Measurements from ENCODE around the gene CHRNA10. TPM values are rescaled to one million over a fixed set of nuclear protein-coding genes. Genes with fewer than 3 reads are reported as not detected.

Gene CHRNA10
- total RNA-seq, 2 donors from 2014 or later: 0.82 to 1.2 TPM

- H3K27me3 Mint-ChIP-seq: peaks cover 49% of the 10 kb centered on the region
- no peak overlapping the region for H3K4me3 Mint-ChIP-seq
These were observed 32.7 kb downstream of the CHRNA10 start for GRCh38 chr11:3638513-3638912.

GRCh38 chr11:3637201-3637600 lies 34.0 kb downstream of the CHRNA10 start:
- no peak for ATAC-seq
- H3K9me3 ChIP-seq (ENCODE audit: control insufficient read depth, low read length, poor library complexity, severe bottlenecking): no peaks in the 10 kb centered on the region
- peaks cover 14% of the 10 kb centered on the region for H3K4me1 Mint-ChIP-seq
- H3K27ac Mint-ChIP-seq: no peak overlapping the region
- H3K36me3 Mint-ChIP-seq (ENCODE audit: low read depth): peaks cover 8% of the 10 kb centered on the region
- no peak for DNase-seq
- peaks cover 46% of the 10 kb centered on the region for H3K27me3 Mint-ChIP-seq
- H3K4me3 Mint-ChIP-seq: no peak overlapping the region

More at GRCh38 chr11:3638513-3638912, 32.7 kb downstream of the CHRNA10 start:
- Mint-ChIP-seq H3K27ac (no peak overlapping the region), H3K4me1 (peaks cover 16% of the 10 kb centered on the region), H3K36me3 (ENCODE audit: low read depth) (peaks cover 8% of the 10 kb centered on the region)
- no peak for DNase-seq
- H3K9me3 ChIP-seq (ENCODE audit: control insufficient read depth, low read length, poor library complexity, severe bottlenecking): no peaks in the 10 kb centered on the region
- no peak for ATAC-seq

DNA sequence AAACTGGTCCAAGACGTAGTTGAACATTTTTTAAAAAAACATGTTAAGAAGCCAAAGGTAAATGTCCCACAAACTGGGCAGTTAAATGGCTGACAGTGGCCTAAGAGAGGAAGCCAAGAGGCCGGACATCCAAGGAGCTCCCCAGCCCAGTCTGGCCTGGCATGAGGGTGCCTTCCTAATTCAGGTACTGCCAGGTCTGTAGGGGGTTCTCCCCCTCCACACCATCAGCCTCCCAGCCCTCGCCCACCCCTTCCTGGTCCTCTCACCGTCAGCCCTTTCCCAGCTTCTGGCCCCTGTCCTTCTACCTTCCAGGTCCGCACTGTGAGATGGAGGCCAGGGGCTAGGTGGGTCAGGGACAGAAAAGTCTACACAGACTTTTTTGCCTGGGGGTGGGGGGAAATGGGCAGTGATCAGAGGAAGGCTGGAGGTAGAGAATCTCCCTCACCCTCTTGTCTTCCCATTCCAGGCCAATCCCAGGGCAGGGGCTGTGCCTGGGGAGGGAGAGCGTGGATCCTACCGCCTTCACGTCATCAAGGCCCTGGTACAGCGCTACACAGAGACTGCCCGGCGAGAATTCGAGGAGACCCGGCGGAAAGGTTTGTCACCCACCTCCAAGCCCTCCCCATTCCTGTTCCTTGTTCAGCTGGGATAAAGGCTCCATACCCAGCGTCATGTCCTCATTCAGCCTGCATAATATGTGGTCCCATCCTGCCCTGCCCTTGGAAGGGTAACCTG lies 35.4 kb downstream of the CHRNA10 start:
- Mint-ChIP-seq H3K27me3 (peaks cover 41% of the 10 kb centered on the region), H3K36me3 (ENCODE audit: low read depth) (peaks cover 5% of the 10 kb centered on the region)

GRCh38 chr11:3632070-3632660 lies 39.0 kb downstream of the CHRNA10 start:
- ATAC-seq: no peak
- peaks cover 4% of the 10 kb centered on the region for H3K36me3 Mint-ChIP-seq (ENCODE audit: low read depth)
- no peak overlapping the region for H3K4me3 Mint-ChIP-seq

More for the DNA sequence above, 35.4 kb downstream of the CHRNA10 start:
- ATAC-seq (no peak), DNase-seq (no peak)
- no peak overlapping the region for H3K27ac Mint-ChIP-seq
- peaks cover 10% of the 10 kb centered on the region for H3K4me1 Mint-ChIP-seq
- H3K9me3 ChIP-seq (ENCODE audit: control insufficient read depth, low read length, poor library complexity, severe bottlenecking): no peaks in the 10 kb centered on the region
- no peak overlapping the region for H3K4me3 Mint-ChIP-seq

DNA sequence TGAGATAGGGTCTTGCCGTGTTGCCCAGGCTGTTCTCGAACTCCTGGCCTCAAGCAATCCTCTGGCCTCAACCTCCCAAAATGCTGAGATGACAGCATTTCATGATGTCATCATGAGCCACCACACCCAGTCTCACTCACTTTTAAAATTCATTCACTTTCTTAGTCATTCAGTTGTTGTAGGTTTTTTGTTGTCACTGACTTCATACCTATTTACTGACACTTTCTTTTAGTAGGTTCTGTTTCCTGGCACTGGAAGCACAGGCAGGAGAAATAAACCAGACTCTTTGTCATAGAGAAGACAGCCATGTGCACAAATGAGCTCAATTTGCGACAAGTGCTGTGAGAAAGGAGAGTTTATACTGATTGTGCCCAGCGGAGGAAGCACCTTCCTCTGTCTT lies 39.9 kb downstream of the CHRNA10 start:
- H3K36me3 Mint-ChIP-seq (ENCODE audit: low read depth): peaks cover 2% of the 10 kb centered on the region

More at GRCh38 chr11:3632070-3632660, 39.0 kb downstream of the CHRNA10 start:
- Mint-ChIP-seq H3K4me1 (peaks cover 10% of the 10 kb centered on the region), H3K27ac (no peak overlapping the region), H3K27me3 (peaks cover 21% of the 10 kb centered on the region)
- no peak for DNase-seq
- no peaks in the 10 kb centered on the region for H3K9me3 ChIP-seq (ENCODE audit: control insufficient read depth, low read length, poor library complexity, severe bottlenecking)

DNA sequence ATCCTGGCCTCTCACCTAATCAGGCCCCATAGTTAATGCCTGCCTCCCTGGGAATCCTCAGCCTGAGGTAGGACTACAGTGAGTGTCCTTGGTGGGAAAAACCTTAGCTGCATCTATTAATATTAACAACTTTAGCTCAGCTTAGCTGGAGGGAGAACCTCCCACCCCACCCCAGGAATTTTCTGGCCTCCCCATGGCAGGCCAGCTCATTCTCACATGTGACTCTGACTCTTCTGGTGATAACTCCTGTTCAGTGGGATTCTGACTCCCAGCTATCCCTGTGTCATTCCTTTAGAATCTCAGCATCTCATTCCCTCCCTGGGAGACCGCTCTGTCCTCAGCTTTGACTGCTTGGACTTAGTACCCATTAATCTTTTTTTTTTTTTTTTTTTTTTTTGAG lies 43.9 kb downstream of the CHRNA10 start:
- peaks cover 6% of the 10 kb centered on the region for H3K4me1 Mint-ChIP-seq
- ATAC-seq: no peak
- no peak for DNase-seq

More for the DNA sequence above, 39.9 kb downstream of the CHRNA10 start:
- H3K4me3 Mint-ChIP-seq: no peak overlapping the region
- ATAC-seq (no peak), DNase-seq (no peak)
- no peak overlapping the region for H3K27ac Mint-ChIP-seq
- peaks cover 12% of the 10 kb centered on the region for H3K4me1 Mint-ChIP-seq
- peaks cover 20% of the 10 kb centered on the region for H3K27me3 Mint-ChIP-seq
- no peaks in the 10 kb centered on the region for H3K9me3 ChIP-seq (ENCODE audit: control insufficient read depth, low read length, poor library complexity, severe bottlenecking)

GRCh38 chr11:3626250-3626960 lies 44.8 kb downstream of the CHRNA10 start:
- H3K9me3 ChIP-seq (ENCODE audit: control insufficient read depth, low read length, poor library complexity, severe bottlenecking): no peaks in the 10 kb centered on the region
- ATAC-seq: no peak
- Mint-ChIP-seq H3K27ac (no peak overlapping the region), H3K27me3 (peaks cover 5% of the 10 kb centered on the region), H3K4me1 (peaks cover 11% of the 10 kb centered on the region), H3K36me3 (ENCODE audit: low read depth) (peaks cover 2% of the 10 kb centered on the region), H3K4me3 (no peak overlapping the region)
- DNase-seq: no peak

More for the DNA sequence above, 43.9 kb downstream of the CHRNA10 start:
- no peak overlapping the region for H3K4me3 Mint-ChIP-seq
- no peaks in the 10 kb centered on the region for H3K9me3 ChIP-seq (ENCODE audit: control insufficient read depth, low read length, poor library complexity, severe bottlenecking)
- H3K36me3 Mint-ChIP-seq (ENCODE audit: low read depth): no peaks in the 10 kb centered on the region
- H3K27ac Mint-ChIP-seq: no peak overlapping the region
- H3K27me3 Mint-ChIP-seq: peaks cover 5% of the 10 kb centered on the region

- DNase-seq (no peak), ATAC-seq (no peak)
- Mint-ChIP-seq H3K36me3 (ENCODE audit: low read depth) (peaks cover 2% of the 10 kb centered on the region), H3K4me3 (no peak overlapping the region), H3K27ac (no peak overlapping the region), H3K4me1 (peaks cover 12% of the 10 kb centered on the region), H3K27me3 (peaks cover 5% of the 10 kb centered on the region)
- no peaks in the 10 kb centered on the region for H3K9me3 ChIP-seq (ENCODE audit: control insufficient read depth, low read length, poor library complexity, severe bottlenecking)
These were observed 47.3 kb downstream of the CHRNA10 start for GRCh38 chr11:3623767-3624458.

DNA sequence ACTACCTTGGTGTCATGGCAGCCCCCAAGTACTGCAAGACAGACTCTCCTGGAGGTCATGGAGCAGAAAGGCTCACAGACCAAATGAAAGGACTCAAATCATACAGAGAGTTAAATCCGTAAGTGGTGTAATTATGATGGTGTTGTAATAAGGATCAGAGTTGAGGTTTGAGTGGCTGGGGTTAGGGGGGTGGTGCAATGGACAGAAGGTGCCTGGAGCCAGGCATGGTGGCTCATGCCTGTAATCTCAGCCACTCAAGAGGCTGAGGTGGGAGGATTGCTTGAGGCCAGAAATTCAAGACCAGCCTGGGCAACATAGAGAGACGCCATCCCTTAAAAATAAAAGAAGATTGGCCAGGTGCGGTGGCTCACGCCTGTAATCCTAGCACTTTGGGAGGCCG lies 48.1 kb downstream of the CHRNA10 start:
- Mint-ChIP-seq H3K27ac (no peak overlapping the region), H3K4me1 (peaks cover 12% of the 10 kb centered on the region), H3K4me3 (no peak overlapping the region), H3K27me3 (peaks cover 5% of the 10 kb centered on the region), H3K36me3 (ENCODE audit: low read depth) (peaks cover 2% of the 10 kb centered on the region)
- DNase-seq: no peak
- ATAC-seq: no peak
- no peaks in the 10 kb centered on the region for H3K9me3 ChIP-seq (ENCODE audit: control insufficient read depth, low read length, poor library complexity, severe bottlenecking)

DNA sequence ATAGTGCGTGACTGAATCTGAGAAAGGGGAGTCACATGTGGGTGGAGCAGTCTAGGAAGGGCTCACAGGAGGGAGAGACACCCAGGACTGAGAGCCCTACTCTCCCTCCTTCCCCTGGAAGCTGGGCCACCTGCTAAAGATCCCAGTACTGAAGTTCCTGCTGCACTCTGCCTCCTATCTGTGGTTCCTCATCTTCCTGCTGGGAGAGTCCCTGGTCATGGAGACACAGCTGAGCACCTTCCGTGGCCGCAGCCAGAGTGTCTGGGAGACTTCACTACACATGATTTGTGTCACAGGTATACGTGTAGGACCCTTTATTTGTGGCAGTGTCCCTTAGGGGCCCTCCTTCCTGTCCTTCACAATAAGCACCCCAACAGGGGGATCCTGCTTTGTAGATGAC lies 48.7 kb downstream of the CHRNA10 start:
- Mint-ChIP-seq H3K27ac (no peak overlapping the region), H3K27me3 (peaks cover 5% of the 10 kb centered on the region)

DNA sequence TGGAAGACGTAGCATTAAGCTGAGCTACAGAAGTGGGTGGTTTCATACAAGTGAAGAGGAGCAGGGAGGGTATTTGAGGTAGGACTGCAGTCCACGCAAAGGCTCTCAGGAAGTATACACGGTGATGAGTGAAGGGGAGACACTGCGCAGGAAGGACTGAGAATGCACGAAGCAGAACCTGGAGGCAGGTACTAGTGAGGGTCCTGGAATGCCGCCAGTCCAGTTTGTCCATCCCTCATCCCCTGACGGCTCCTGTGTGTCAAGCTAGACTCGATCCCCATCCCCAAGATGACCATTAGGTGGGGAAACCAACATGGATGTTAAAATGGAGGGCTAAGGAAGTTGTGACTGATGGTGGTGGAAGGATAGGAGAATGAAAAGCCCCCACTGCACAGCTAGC lies 53.2 kb downstream of the CHRNA10 start:
- H3K36me3 Mint-ChIP-seq (ENCODE audit: low read depth): peaks cover 2% of the 10 kb centered on the region
- H3K9me3 ChIP-seq (ENCODE audit: control insufficient read depth, low read length, poor library complexity, severe bottlenecking): no peaks in the 10 kb centered on the region
- H3K27ac Mint-ChIP-seq: peak overlapping the region; percentile 69
- H3K4me3 Mint-ChIP-seq: no peak overlapping the region
- peaks cover 22% of the 10 kb centered on the region for H3K4me1 Mint-ChIP-seq
- no peak for DNase-seq
- no peak for ATAC-seq
- H3K27me3 Mint-ChIP-seq: peaks cover 11% of the 10 kb centered on the region

More for the DNA sequence above, 48.7 kb downstream of the CHRNA10 start:
- DNase-seq: no peak
- H3K9me3 ChIP-seq (ENCODE audit: control insufficient read depth, low read length, poor library complexity, severe bottlenecking): no peaks in the 10 kb centered on the region
- H3K36me3 Mint-ChIP-seq (ENCODE audit: low read depth): peaks cover 2% of the 10 kb centered on the region
- peaks cover 12% of the 10 kb centered on the region for H3K4me1 Mint-ChIP-seq
- ATAC-seq: no peak
- H3K4me3 Mint-ChIP-seq: no peak overlapping the region

GRCh38 chr11:3616721-3617460 lies 54.3 kb downstream of the CHRNA10 start:
- Mint-ChIP-seq H3K4me3 (no peak overlapping the region), H3K27me3 (peaks cover 11% of the 10 kb centered on the region), H3K27ac (peak overlapping the region; percentile 69), H3K36me3 (ENCODE audit: low read depth) (peaks cover 2% of the 10 kb centered on the region), H3K4me1 (peaks cover 19% of the 10 kb centered on the region)
- DNase-seq (no peak), ATAC-seq (no peak)
- H3K9me3 ChIP-seq (ENCODE audit: control insufficient read depth, low read length, poor library complexity, severe bottlenecking): no peaks in the 10 kb centered on the region

All from T-helper 17 cell (primary cell).